VCaP (cell line): ENCODE results near the gene MAGEF1.

Source experiments
- H3K27ac ChIP-seq: fragments of 450-650 bp; 2 replicates; pipeline ENCODE4 v1.5.1; 2017
- TF ChIP-seq, protein P1 (sequence below): fragments of 450-650 bp; conservative IDR thresholded peaks from 2 replicates; pipeline ENCODE4 v1.5.1; 2017; ENCODE audit warnings: mild to moderate bottlenecking, moderate library complexity

MAGEF1 gene

DNA sequence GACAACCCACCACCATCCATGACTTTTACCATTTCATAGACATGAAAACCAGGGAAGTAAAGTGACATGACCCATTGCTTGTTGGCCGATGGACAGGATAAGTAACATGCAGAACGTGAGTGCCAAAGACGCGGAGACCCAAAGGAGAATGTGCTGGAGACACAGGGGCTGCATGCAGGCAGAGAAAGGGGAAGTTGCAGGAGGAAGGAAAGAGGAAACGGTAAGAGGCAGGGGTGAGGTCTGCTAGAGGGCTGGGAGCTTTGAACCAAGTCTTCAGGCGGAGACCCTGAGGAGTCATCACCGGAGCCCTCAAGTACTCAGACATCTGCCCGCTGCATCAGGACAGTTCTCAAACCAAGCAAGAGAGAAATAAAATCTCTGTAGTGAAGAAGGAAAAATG, 34.9 kb downstream of the MAGEF1 start:
- H3K27ac ChIP-seq, result no peak overlapping the region
- TF ChIP-seq, protein P1, sequence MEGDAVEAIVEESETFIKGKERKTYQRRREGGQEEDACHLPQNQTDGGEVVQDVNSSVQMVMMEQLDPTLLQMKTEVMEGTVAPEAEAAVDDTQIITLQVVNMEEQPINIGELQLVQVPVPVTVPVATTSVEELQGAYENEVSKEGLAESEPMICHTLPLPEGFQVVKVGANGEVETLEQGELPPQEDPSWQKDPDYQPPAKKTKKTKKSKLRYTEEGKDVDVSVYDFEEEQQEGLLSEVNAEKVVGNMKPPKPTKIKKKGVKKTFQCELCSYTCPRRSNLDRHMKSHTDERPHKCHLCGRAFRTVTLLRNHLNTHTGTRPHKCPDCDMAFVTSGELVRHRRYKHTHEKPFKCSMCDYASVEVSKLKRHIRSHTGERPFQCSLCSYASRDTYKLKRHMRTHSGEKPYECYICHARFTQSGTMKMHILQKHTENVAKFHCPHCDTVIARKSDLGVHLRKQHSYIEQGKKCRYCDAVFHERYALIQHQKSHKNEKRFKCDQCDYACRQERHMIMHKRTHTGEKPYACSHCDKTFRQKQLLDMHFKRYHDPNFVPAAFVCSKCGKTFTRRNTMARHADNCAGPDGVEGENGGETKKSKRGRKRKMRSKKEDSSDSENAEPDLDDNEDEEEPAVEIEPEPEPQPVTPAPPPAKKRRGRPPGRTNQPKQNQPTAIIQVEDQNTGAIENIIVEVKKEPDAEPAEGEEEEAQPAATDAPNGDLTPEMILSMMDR, result no peak

GRCh38 chr3:184674626-184675025, 37.2 kb downstream of the MAGEF1 start:
- TF ChIP-seq, protein P1, result no peak
- no peak overlapping the region for H3K27ac ChIP-seq

GRCh38 chr3:184672977-184673870, 38.6 kb downstream of the MAGEF1 start:
- no peak overlapping the region for H3K27ac ChIP-seq
- TF ChIP-seq, protein P1, result no peak

- H3K27ac ChIP-seq, result no peak overlapping the region
- TF ChIP-seq, protein P1, result no peak
These were observed 39.5 kb downstream of the MAGEF1 start for GRCh38 chr3:184672335-184672734.

DNA sequence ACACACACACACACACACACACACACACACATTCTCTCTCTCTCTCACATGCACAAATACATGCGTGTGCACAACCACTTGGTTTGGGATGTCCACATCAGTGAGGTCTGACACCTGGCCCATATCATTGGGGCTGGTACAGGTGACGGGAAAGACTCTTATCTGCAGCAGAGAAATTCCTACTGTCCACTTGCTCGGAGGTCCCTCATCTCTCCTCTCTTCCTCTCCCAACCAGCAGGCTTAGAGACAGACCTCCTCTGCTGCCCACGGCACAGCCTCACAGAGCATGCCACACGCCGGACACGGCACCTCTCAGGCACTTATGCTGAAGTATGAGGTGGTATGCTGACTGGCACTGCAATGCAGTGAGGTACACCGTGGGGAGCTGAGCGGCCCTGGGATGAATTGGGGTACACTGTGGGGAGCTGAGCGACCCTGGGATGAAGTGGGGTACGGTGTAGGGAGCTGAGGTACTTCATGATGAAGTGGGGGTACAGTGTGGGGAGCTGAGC, 41.7 kb downstream of the MAGEF1 start:
- no peak overlapping the region for H3K27ac ChIP-seq
- TF ChIP-seq, protein P1, result no peak

DNA sequence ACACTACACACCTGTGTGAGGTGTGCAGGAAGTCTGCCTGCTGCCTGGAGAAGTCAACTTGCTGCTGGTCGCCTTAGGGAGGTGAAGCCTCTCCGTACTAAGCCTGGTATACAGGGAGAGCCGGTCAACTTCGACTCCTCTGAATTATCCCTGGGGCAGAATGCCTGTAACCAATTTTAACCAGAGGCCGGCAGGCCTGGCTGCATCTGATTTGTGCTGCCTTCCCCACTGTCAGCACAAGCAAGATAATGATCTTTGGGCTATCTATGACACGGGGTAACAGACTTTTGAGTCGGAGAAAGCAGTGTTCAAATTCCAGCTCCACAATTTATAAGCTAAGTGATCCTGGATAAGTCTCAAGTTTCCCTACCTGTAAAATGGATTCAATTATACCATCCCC, 42.3 kb downstream of the MAGEF1 start:
- H3K27ac ChIP-seq, result no peak overlapping the region
- TF ChIP-seq, protein P1, result no peak

DNA sequence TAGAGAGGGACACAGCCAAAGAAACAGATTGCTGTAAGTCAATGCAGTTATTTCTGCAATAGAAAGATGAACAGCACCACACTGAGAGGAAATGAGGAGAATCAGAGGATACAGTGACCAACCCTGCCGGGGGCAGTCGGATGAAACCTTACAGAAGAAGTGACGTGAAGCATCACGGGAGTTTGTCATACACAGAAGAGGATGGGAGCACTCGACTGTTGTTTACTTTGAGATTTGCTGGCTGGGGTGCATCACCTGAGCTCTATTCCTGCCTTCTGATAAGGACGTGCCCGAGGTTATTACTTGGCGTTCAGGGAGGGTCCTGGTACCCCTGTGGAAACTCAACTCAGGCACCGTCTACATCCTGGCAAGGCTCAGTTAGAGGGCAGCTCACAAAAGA, 45.4 kb downstream of the MAGEF1 start:
- TF ChIP-seq, protein P1, result no peak
- H3K27ac ChIP-seq, result no peak overlapping the region
